EH (cell line): ENCODE measurements around the gene GJA1.
A peak's percentile ranks its signal among the peaks of the same experiment; 100 is the strongest.

Experiments used
- DNase-seq: peaks from one replicate; pipeline ENCODE4 v3.0.0-alpha.2; 2015; ENCODE audit warnings: low read depth

Gene GJA1

GRCh38 chr6:121482751-121483150 lies 47.3 kb downstream of the GJA1 start:
- DNase-seq: no peak

- DNase-seq: peak; percentile 46
Observed at GRCh38 chr6:121485359-121485811, 49.9 kb downstream of the GJA1 start.

DNA sequence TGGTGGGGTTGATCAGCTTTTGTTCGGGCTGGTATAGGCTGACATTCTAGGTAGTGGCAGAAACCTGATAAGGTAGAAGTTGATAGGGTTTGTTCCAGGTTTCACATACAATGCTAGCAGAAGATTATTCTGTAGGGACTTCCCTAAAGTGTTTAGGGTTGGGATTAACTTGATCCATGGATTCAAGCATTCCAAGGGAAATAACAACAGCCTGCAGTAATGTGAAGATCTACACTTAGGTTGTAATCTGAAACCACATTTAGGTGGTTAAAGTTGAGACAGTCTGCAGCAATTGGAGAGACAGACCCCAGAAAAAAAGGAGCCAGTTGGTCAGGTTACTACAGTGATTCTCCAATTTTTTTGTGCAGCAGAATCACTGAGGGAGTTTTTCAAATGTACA lies 56.1 kb downstream of the GJA1 start:
- DNase-seq: no peak

GRCh38 chr6:121492536-121492935 lies 57.1 kb downstream of the GJA1 start:
- DNase-seq: no peak

GRCh38 chr6:121497970-121498375 lies 62.5 kb downstream of the GJA1 start:
- no peak for DNase-seq

DNA sequence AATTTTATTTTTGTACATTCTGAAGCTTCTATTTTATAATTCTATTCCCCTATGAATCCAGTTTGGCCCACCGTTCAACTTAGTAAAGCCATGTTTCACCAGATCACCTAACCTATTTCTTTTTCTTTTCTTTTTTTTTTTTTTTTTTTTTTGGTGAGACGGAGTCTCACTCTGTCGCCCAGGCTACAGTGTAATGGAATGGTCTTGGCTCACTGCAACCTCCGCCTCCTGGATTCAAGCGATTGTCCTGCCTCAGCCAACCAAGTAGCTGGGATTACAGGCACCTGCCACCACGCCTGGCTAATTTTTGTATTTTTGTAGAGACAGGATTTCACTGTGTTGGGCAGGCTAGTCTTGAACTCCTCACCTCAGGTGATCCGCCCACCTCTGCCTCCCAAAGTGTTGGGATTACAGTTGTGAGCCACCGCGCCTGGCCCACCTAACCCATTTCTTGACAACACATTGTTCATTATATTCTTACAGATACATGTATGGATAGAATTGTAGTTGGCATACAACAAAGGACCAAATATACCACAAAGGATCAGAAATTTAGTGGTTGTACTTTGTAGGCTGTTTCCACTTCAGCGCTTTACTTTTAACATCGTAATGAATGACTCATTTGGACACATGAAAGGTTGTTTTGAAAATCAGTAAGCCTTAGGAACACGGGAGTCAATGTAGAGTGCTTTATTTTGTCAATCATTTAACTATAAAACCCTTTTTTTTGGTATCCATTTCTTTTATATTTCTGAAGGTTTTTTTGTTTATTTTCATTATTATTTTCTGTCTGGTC lies 63.2 kb downstream of the GJA1 start:
- no peak for DNase-seq
